ENCODE data around the gene MIB2.

Gene MIB2

GRCh38 chr1:1601564-1602303 lies 13.6 kb upstream of the MIB2 start:
- DNase-seq (ENCODE audit: low read depth) = peak; percentile 2
- H3K4me3 ChIP-seq (ENCODE audit: low read depth, low read length) = no peak overlapping the region
- TF ChIP-seq CTCF (IDR thresholded peaks at IDR 0.05; ENCODE audit: low read depth, low read length) (no peak), MYC (IDR thresholded peaks at IDR 0.05; ENCODE audit: low read depth, low read length) (no peak), MAX (IDR thresholded peaks at IDR 0.05; ENCODE audit: low read depth, low read length) (no peak), POLR2A (IDR thresholded peaks at IDR 0.05; ENCODE audit: extremely low read depth, insufficient read length) (no peak)

GRCh38 chr1:1602304-1602967 lies 12.9 kb upstream of the MIB2 start:
- TF ChIP-seq MYC (IDR thresholded peaks at IDR 0.05; ENCODE audit: low read depth, low read length) = no peak
- DNase-seq (ENCODE audit: low read depth) = peak; percentile 47
- no peak overlapping the region for H3K4me3 ChIP-seq (ENCODE audit: low read depth, low read length)

- no peak for TF ChIP-seq POLR2A (IDR thresholded peaks at IDR 0.05; ENCODE audit: extremely low read depth, insufficient read length)
- no peak for TF ChIP-seq MYC (IDR thresholded peaks at IDR 0.05; ENCODE audit: low read depth, low read length)
- TF ChIP-seq CTCF (IDR thresholded peaks at IDR 0.05; ENCODE audit: low read depth, low read length) = no peak
- TF ChIP-seq MAX (IDR thresholded peaks at IDR 0.05; ENCODE audit: low read depth, low read length) = no peak
These were observed 12.3 kb upstream of the MIB2 start for GRCh38 chr1:1602968-1603506.

GRCh38 chr1:1603671-1604373 lies 11.5 kb upstream of the MIB2 start:
- peak; percentile 1 for DNase-seq (ENCODE audit: low read depth)
- TF ChIP-seq MAX (IDR thresholded peaks at IDR 0.05; ENCODE audit: low read depth, low read length) (no peak), POLR2A (IDR thresholded peaks at IDR 0.05; ENCODE audit: extremely low read depth, insufficient read length) (no peak), CTCF (IDR thresholded peaks at IDR 0.05; ENCODE audit: low read depth, low read length) (no peak), MYC (IDR thresholded peaks at IDR 0.05; ENCODE audit: low read depth, low read length) (no peak)
- H3K4me3 ChIP-seq (ENCODE audit: low read depth, low read length) = no peak overlapping the region

More at GRCh38 chr1:1602968-1603506, 12.3 kb upstream of the MIB2 start:
- no peak for DNase-seq (ENCODE audit: low read depth)
- no peak overlapping the region for H3K4me3 ChIP-seq (ENCODE audit: low read depth, low read length)

- no peak for DNase-seq (ENCODE audit: low read depth)
- TF ChIP-seq MYC (IDR thresholded peaks at IDR 0.05; ENCODE audit: low read depth, low read length) = no peak
- no peak overlapping the region for H3K4me3 ChIP-seq (ENCODE audit: low read depth, low read length)
These were observed 10.8 kb upstream of the MIB2 start for GRCh38 chr1:1604374-1605033.

GRCh38 chr1:1605034-1605591 lies 10.2 kb upstream of the MIB2 start:
- no peak overlapping the region for H3K4me3 ChIP-seq (ENCODE audit: low read depth, low read length)
- no peak for DNase-seq (ENCODE audit: low read depth)
- TF ChIP-seq POLR2A (IDR thresholded peaks at IDR 0.05; ENCODE audit: extremely low read depth, insufficient read length) (no peak), MAX (IDR thresholded peaks at IDR 0.05; ENCODE audit: low read depth, low read length) (no peak), CTCF (IDR thresholded peaks at IDR 0.05; ENCODE audit: low read depth, low read length) (no peak), MYC (IDR thresholded peaks at IDR 0.05; ENCODE audit: low read depth, low read length) (no peak)

Data from NB4 (cell line).